ENCODE results near the gene KCNK7.
"Not testable (repeated sequence)": the region's sequence is repeated elsewhere in the genome, so short reads cannot be mapped to it uniquely, and the experiment has no call there.

Gene KCNK7, protein sequence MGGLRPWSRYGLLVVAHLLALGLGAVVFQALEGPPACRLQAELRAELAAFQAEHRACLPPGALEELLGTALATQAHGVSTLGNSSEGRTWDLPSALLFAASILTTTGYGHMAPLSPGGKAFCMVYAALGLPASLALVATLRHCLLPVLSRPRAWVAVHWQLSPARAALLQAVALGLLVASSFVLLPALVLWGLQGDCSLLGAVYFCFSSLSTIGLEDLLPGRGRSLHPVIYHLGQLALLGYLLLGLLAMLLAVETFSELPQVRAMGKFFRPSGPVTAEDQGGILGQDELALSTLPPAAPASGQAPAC

DNA sequence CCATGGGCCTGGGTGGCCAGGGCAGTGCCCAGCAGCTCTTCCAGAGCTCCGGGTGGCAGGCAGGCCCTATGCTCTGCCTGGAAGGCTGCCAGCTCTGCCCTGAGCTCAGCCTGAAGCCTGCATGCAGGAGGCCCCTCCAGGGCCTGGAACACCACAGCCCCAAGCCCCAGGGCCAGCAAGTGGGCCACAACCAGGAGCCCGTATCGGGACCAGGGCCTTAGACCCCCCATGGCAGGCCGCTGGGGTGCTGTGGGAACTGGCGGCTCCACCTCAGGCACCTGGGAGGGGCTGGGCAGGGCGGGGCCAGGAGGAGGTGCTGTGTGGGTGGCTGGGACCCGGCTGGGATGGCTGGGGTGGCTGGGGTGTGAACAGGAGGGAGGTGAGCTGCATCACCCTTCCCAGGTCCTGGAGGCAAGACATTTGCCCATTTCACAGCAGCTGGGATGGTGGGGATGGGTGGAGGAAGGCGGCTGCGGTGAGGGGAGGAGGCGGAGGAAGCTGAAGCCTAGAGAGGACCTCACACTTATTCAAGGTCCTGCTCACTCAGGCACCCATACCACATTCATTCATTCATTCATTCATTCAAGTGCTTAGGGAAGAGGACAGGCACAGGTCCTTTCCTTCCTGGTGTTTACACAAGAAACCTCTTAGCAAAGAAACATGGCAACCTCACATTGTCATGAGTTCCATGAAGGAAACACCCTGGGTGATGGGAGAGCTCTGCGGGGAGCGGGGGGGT lies at the start of gene KCNK7:
Gene KCNK7 (minus strand): TSS at position 258 of the 739 bp plus-strand sequence. CDS start 28 bp downstream, at position 230.
- no peak for DNase-seq (ENCODE audit: low read depth in 3 of 3)

DNA sequence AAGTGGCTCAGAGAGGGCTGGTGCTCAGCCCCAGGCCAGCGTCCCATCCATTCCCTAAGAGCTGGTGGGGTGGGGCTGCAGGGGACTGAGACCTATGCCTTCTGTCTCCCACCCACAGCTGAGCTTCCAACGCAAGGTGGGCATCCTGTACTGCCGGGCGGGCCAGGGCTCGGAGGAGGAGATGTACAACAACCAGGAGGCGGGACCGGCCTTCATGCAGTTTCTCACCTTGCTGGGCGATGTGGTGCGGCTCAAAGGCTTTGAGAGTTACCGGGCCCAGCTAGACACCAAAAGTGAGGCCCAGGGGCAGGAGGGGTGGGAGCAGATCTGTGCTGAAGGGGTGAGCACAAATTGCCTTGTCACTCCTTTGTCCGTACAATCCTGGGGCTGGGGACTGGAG lies 49.2 kb upstream of the KCNK7 start:
- DNase-seq (ENCODE audit: low read depth in 3 of 3) = no peak

DNA sequence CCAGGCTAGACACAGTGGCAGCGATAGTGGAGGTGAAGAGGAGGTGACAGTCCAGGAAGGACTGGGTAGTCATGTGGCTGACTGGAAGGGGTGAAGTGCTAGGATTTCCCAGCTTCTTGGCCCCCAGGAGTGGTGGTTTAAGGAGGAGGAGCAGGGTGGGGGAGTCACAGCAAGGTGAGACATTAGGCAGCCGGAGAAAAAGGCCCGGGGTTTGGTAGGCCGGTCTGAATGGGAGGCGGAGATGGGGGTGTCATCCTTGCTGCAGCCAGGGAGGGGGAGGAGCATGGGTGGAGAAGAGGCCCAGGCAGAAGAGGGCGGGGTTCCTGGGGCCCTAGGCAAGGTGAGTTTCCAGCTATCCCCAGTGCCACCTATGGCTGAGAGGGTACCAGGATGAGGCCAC lies 48.4 kb upstream of the KCNK7 start:
- DNase-seq (ENCODE audit: low read depth in 3 of 3) = no peak

DNA sequence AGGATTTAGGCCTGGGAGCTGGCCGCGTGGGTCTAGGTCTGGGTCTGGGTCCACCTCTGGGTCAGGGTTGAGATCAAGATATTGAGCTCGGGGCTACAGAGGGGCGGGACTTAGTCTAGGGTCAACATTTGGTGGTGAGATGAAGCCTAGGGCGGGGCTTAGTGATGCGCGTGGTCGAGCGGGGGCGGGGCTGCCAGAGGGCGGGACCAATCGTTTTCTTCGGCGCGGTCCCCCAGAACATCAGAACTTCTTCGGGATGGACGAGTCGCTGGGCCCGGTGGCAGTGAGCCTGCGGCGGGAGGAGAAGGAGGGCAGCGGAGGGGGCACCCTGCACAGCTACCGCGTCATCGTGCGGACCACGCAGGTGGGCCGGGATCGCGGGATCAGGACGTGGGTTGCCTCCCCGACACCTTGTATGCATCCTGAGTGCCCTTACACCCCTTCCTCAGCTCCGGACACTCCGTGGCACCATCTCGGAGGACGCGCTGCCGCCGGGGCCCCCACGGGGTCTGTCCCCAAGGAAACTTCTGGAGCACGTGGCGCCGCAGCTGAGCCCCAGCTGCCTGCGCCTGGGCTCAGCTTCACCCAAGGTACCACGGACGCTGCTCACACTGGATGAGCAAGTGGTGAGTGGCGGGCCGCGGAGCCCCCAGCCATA lies 46.5 kb upstream of the KCNK7 start:
- DNase-seq (ENCODE audit: low read depth in 3 of 3) = no peak

DNA sequence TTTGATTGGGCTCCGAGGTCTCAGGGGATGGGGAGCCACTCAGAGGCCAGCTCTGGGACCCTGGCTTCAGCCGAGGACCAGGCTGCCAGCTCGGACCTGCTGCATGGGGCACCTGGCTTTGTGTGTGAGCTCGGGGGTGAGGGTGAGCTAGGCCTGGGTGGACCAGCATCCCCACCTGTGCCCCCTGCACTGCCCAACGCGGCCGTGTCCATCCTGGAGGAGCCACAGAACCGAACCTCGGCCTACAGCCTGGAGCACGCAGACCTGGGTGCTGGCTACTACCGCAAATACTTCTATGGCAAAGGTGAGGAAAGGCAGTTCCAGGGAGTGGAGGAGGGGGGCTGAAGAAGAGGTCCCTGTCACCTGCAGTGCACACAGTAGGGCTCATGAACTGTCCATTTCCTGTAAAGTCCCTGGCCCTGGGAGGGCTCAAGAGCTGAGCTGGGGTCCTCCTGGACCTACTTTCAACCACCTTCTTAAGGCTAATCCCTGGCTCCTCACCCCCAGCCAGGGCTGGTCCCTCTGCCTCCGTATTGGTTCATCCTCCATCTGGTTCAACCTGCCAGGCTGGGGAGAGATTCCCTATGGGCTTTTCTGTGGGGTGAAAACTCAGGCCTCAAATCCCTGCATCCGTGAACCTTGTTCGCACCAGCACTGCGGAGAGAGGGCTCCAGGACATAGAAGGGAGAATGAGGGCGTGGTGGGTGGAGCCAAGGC lies 45.9 kb upstream of the KCNK7 start:
- DNase-seq (ENCODE audit: low read depth in 3 of 3) = no peak

GRCh38 chr11:65640483-65641296 lies 45.1 kb upstream of the KCNK7 start:
- DNase-seq (ENCODE audit: low read depth in 3 of 3) = no peak

GRCh38 chr11:65639623-65640482 lies 44.3 kb upstream of the KCNK7 start:
- DNase-seq (ENCODE audit: low read depth in 3 of 3) = no peak

- DNase-seq (ENCODE audit: low read depth in 3 of 3) = not testable (repeated sequence)
These were observed 43.6 kb upstream of the KCNK7 start for GRCh38 chr11:65639228-65639597.

- DNase-seq (ENCODE audit: low read depth in 3 of 3) = peak; percentile 46 to 65 (median 54)
These were observed 42.3 kb upstream of the KCNK7 start, which contains the start of gene SIPA1 for GRCh38 chr11:65637794-65638419. Gene SIPA1 (plus strand): TSS chr11:65638101. CDS start chr11:65640922, 2,821 bp downstream.

GRCh38 chr11:65637032-65637557 lies 41.5 kb upstream of the KCNK7 start:
- DNase-seq (ENCODE audit: low read depth in 3 of 3) = no peak

DNA sequence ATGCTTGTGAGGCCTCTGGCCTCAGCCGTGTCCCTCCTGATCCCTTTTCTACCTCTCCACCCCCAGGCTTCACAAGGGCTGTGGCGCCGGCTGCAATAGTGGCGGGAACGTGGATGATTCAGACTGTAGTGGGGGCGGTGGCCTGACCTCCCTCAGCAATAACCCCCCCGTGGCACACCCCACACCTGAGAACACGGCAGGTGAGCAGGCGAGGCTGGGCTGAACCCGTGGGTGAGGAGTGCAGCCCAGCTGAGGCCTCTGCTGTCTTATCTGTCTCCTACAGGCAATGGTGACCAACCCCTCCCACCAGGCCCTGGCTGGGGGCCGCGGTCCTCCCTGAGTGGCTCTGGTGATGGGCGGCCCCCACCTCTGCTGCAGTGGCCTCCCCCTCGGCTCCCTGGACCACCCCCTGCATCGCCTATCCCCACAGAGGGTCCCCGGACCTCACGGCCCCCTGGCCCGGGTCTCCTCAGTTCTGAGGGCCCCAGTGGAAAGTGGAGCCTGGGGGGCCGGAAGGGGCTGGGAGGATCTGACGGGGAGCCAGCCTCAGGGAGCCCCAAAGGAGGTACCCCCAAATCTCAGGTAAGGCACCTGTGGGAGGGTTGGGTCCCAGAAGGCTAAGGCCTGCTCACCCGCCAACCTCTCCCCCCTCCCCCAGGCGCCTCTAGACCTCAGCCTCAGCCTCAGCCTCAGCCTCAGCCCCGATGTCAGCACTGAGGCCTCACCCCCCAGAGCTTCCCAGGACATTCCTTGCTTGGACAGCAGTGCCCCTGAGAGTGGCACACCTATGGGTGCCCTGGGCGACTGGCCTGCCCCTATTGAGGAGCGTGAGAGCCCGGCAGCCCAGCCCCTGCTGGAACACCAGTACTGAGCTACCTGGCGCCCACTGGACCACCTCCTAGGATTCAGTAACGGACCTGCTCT lies 40.8 kb upstream of the KCNK7 start:
- no peak for DNase-seq (ENCODE audit: low read depth in 3 of 3)

- DNase-seq (ENCODE audit: low read depth in 3 of 3) = no peak
These were observed 39.5 kb upstream of the KCNK7 start for GRCh38 chr11:65634905-65635731.

DNA sequence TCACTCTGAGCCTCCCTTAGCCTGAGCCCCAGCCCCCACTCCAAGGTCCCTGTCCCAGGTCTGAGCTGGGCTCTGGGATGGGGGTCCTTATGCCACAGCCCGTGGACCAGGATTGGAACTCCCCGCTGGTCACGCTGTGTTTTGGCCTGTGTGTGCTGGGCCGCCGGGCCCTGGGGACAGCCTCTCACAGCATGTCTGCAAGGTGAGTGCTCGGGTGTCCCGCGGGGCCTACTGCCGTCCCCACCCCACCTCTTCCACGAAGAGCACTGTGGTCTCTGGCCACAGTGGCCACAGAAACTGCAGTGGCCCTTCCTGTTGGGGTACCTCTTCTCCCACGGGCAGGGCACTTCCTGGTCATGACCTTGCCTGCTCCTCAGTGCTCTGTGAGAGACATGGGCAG lies 38.8 kb upstream of the KCNK7 start:
- DNase-seq (ENCODE audit: low read depth in 3 of 3) = no peak

DNA sequence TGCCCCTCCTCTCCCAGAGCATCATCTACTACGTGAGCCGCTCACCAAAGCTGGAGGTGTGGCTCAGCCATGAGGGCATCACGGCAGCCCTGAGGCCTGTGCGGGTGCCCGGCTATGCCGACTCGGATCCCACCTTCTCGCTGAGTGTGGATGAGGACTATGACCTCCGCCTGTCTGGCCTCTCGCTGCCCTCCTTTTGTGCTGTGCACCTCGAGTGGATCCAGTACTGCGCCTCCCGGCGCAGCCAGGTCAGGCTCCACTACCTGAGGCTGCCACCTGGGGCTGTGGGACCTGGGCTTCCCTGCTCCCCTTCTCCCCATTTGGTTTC lies 38.5 kb upstream of the KCNK7 start:
- DNase-seq (ENCODE audit: low read depth in 3 of 3) = no peak

GRCh38 chr11:65633390-65634108 lies 37.9 kb upstream of the KCNK7 start:
- no peak for DNase-seq (ENCODE audit: low read depth in 3 of 3)

DNA sequence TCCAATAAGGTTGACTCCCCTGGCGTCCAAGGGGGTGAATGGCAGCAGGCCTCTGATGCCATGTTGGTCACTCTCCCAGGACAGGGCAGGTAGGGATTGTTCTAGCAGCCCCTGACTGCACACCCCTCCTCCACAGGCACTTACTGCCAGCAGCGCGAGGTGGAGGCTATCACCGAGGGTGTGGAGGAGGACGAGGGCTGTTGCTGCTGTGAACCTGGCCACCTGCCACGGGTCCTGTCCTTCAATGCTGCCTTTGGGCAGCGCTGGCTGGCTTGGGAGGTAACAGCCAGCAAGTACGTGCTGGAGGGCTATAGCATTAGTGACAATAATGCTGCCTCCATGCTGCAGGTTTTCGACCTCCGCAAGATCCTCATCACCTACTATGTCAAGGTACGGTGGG lies 34.6 kb upstream of the KCNK7 start:
- DNase-seq (ENCODE audit: low read depth in 3 of 3) = no peak

DNA sequence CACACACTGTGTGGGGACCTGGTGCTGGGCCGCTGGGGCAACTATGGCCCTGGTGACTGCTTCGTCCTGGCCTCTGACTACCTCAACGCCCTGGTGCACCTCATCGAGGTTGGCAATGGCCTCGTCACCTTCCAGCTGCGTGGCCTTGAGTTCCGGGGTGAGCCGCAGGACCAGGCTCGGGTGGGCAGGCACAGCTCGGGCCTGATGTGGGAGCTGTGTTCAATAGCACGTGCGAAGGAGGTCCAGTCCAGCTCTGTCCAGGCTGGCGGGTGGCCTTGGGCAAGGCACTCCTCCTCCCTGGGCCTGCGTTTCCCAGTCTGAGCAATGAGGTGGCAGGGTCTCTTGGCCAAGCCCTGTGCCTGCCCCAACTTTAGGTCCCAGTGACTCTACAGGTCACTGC lies 34.0 kb upstream of the KCNK7 start:
- no peak for DNase-seq (ENCODE audit: low read depth in 3 of 3)

All from stimulated activated CD4-positive, alpha-beta T cell treated with anti-CD3 and anti-CD28 coated beads, TNF-alpha, amount 100 ng/mL, for 4 hours (primary cell).